UCSD-AML1 (cell line): ENCODE results near the gene KRTAP5-4.
"Not testable (repeated sequence)": the region's sequence is repeated elsewhere in the genome, so short reads cannot be mapped to it uniquely, and the experiment has no call there.

Source experiments
- DNase-seq: peaks from one replicate; lab custom pipeline; 2025; ENCODE audit not compliant: unreplicated experiment; lab: John Stamatoyannopoulos, UW

Gene KRTAP5-4

GRCh38 chr11:1604181-1604580 is 17.8 kb downstream of the KRTAP5-4 start:
- no peak for DNase-seq

GRCh38 chr11:1603629-1604028 is 18.3 kb downstream of the KRTAP5-4 start:
- no peak for DNase-seq

GRCh38 chr11:1601663-1602062 is 20.3 kb downstream of the KRTAP5-4 start:
- not testable (repeated sequence) for DNase-seq

- no peak for DNase-seq
Observed at GRCh38 chr11:1600626-1601025, 21.3 kb downstream of the KRTAP5-4 start.

- no peak for DNase-seq
Observed at GRCh38 chr11:1598816-1599215, 23.1 kb downstream of the KRTAP5-4 start.

GRCh38 chr11:1598406-1598805 is 23.5 kb downstream of the KRTAP5-4 start:
- DNase-seq, result not testable (repeated sequence)

GRCh38 chr11:1597994-1598380 is 24.0 kb downstream of the KRTAP5-4 start, which contains the start of gene KRTAP5-2:
TSS of gene KRTAP5-2 (minus strand) at chr11:1598294. CDS start at chr11:1598250, 44 bp downstream.
- DNase-seq, result no peak

- no peak for DNase-seq
Observed at GRCh38 chr11:1597331-1597993, 24.5 kb downstream of the KRTAP5-4 start.

GRCh38 chr11:1596576-1597121 is 25.3 kb downstream of the KRTAP5-4 start:
- not testable (repeated sequence) for DNase-seq

- not testable (repeated sequence) for DNase-seq
Observed at GRCh38 chr11:1595994-1596575, 25.9 kb downstream of the KRTAP5-4 start.

- DNase-seq, result no peak
Observed at GRCh38 chr11:1592628-1593027, 29.3 kb downstream of the KRTAP5-4 start.

- no peak for DNase-seq
Observed at GRCh38 chr11:1589996-1590395, 31.9 kb downstream of the KRTAP5-4 start.

- not testable (repeated sequence) for DNase-seq
Observed at GRCh38 chr11:1589191-1589963, 32.6 kb downstream of the KRTAP5-4 start.

- no peak for DNase-seq
Observed at GRCh38 chr11:1586699-1587098, 35.2 kb downstream of the KRTAP5-4 start.

- not testable (repeated sequence) for DNase-seq
Observed at GRCh38 chr11:1584661-1585370, 37.1 kb downstream of the KRTAP5-4 start, which contains the start of gene KRTAP5-1. TSS of gene KRTAP5-1 (minus strand) at chr11:1585283. CDS start at chr11:1585249, 34 bp downstream.

- DNase-seq, result not testable (repeated sequence)
Observed at GRCh38 chr11:1582909-1583308, 39.0 kb downstream of the KRTAP5-4 start.

- DNase-seq, result no peak
Observed at GRCh38 chr11:1581976-1582375, 40.0 kb downstream of the KRTAP5-4 start.

- DNase-seq, result no peak
Observed at GRCh38 chr11:1576825-1577224, 45.1 kb downstream of the KRTAP5-4 start.

- DNase-seq, result not testable (repeated sequence)
Observed at GRCh38 chr11:1575756-1576155, 46.2 kb downstream of the KRTAP5-4 start.

- DNase-seq, result no peak
Observed at GRCh38 chr11:1574933-1575242, 47.0 kb downstream of the KRTAP5-4 start.
